PC-3 (cell line): ENCODE data around the gene MAGI2.

Experiments
- CTCF ChIP-seq: fragments of 300-600 bp; sonication (generic); conservative IDR thresholded peaks from 2 replicates; pipeline ENCODE4 v1.5.1; 2017; ENCODE audit warnings: antibody characterized with exemption, low read depth, mild to moderate bottlenecking, low read length
- EZH2 ChIP-seq: fragments of 300-600 bp; sonication (generic); IDR thresholded peaks from one replicate; pipeline ENCODE4 v1.6.1; 2017; ENCODE audit warnings: antibody characterized with exemption, mild to moderate bottlenecking, low read length; ENCODE audit not compliant: unreplicated experiment

- TF ChIP-seq EZH2 (no peak), CTCF (no peak)
Observed at GRCh38 chr7:79403879-79404278, 49.6 kb downstream of the MAGI2 start.
